IMR-90 (cell line): Measurements from ENCODE around the gene TMEM72. TPM values are rescaled to one million over a fixed set of nuclear protein-coding genes. Genes with fewer than 3 reads are reported as not detected.

ENCODE experiments used
- ATAC-seq: fragments of 200-7000 bp; cut with Tn5 transposase; 2 replicates; pipeline ENCODE4 v1.9.1; 2020; ENCODE audit warnings: low read depth, mild to moderate bottlenecking, moderate library complexity
- BruUV-seq: library from RNA; stranded (reverse); fragments of 400-500 nt; replicated peaks from 2 replicates; lab custom pipeline; 2021; lab: Mats Ljungman, UMichigan
- CTCF ChIA-PET: fragments of 300-600 bp; formaldehyde crosslinking; extraction: SDS; loops from one replicate; lab custom pipeline; 2021; ENCODE audit warnings: antibody characterized with exemption; lab: Yijun Ruan, JAX
- POLR2A ChIA-PET: fragments of 300-600 bp; sonication (Branson Sonifier 250); formaldehyde crosslinking; loops from one replicate; lab custom pipeline; 2022; ENCODE audit warnings: antibody characterized with exemption; ENCODE audit not compliant: unreplicated experiment; lab: Charles Lee
- DNase-seq: peaks from one replicate; pipeline ENCODE4 v3.0.0; 2013
- H2AFZ ChIP-seq: replicated peaks from 2 replicates; pipeline ENCODE3; 2013; ENCODE audit warnings: low read length, mild to moderate bottlenecking; ENCODE audit not compliant: poor library complexity
- H2AK5ac ChIP-seq: 2 replicates; pipeline ENCODE4 v1.6.1; 2013; ENCODE audit warnings: low read depth, low read length, inconsistent platforms
- H2AK9ac ChIP-seq: replicated peaks from 2 replicates; pipeline ENCODE3; 2013; ENCODE audit warnings: mild to moderate bottlenecking, low read depth, low read length, moderate library complexity; ENCODE audit not compliant: poor library complexity
- H2BK120ac ChIP-seq: 2 replicates; pipeline ENCODE4 v1.6.1; 2013; ENCODE audit warnings: low read depth, low read length, inconsistent platforms
- H2BK15ac ChIP-seq: 3 replicates; pipeline ENCODE4 v1.6.1; 2013; ENCODE audit warnings: low read depth, low read length, inconsistent platforms
- H2BK20ac ChIP-seq: 2 replicates; pipeline ENCODE4 v1.6.1; 2013; ENCODE audit warnings: low read depth, mild to moderate bottlenecking, inconsistent platforms, low read length, moderate library complexity
- H2BK5ac ChIP-seq: 2 replicates; pipeline ENCODE4 v1.6.1; 2013; ENCODE audit warnings: mild to moderate bottlenecking, low read depth, low read length, inconsistent platforms; ENCODE audit not compliant: poor library complexity, severe bottlenecking
- H3K14ac ChIP-seq: replicated peaks from 2 replicates; pipeline ENCODE4 v1.6.1; 2013; ENCODE audit warnings: low read depth, low read length, inconsistent platforms
- H3K18ac ChIP-seq: 2 replicates; pipeline ENCODE4 v1.6.1; 2013; ENCODE audit warnings: low read depth, low read length, control low read depth
- H3K23ac ChIP-seq: 2 replicates; pipeline ENCODE4 v1.6.1; 2013; ENCODE audit warnings: low read depth, low read length, inconsistent platforms
- H3K27ac ChIP-seq: 2 replicates; pipeline ENCODE4 v1.5.1; 2013; ENCODE audit warnings: mild to moderate bottlenecking, control low read depth, low read length; ENCODE audit not compliant: insufficient read depth
- H3K27me3 ChIP-seq: 2 replicates; pipeline ENCODE4 v1.6.1; 2013; ENCODE audit warnings: low read length; ENCODE audit not compliant: control insufficient read depth, insufficient read depth
- H3K36me3 ChIP-seq: 2 replicates; pipeline ENCODE4 v1.6.1; 2013; ENCODE audit warnings: low read length, mixed read lengths; ENCODE audit not compliant: control insufficient read depth, insufficient read depth
- H3K4ac ChIP-seq: 2 replicates; pipeline ENCODE4 v1.6.1; 2013; ENCODE audit warnings: low read depth, low read length, inconsistent platforms
- H3K4me1 ChIP-seq: 2 replicates; pipeline ENCODE4 v1.6.1; 2013; ENCODE audit warnings: low read length, mixed read lengths; ENCODE audit not compliant: control insufficient read depth, insufficient read depth
- H3K4me2 ChIP-seq: 2 replicates; pipeline ENCODE4 v1.6.1; 2013; ENCODE audit warnings: low read depth, mild to moderate bottlenecking, control low read depth, low read length, moderate library complexity
- H3K4me3 ChIP-seq: 2 replicates; pipeline ENCODE4 v1.5.1; 2013; ENCODE audit warnings: low read depth, mild to moderate bottlenecking, control low read depth, low read length, moderate library complexity; ENCODE audit not compliant: insufficient read depth
- H3K56ac ChIP-seq: 2 replicates; pipeline ENCODE4 v1.6.1; 2013; ENCODE audit warnings: low read length, inconsistent platforms; ENCODE audit not compliant: insufficient read depth; ENCODE audit errors: extremely low read depth
- H3K79me1 ChIP-seq, 2 experiments: 2 replicates each; pipeline ENCODE4 v1.6.1; 2013; ENCODE audit warnings: low read length in 2 of 2, inconsistent platforms in 1 of 2, low read depth in 1 of 2
- H3K9ac ChIP-seq: 2 replicates; pipeline ENCODE4 v1.6.1; 2013; ENCODE audit warnings: low read depth, low read length, control low read depth
- H3K9me1 ChIP-seq: 2 replicates; pipeline ENCODE4 v1.6.1; 2013; ENCODE audit warnings: low read length, inconsistent platforms; ENCODE audit not compliant: insufficient read depth
- H3K9me3 ChIP-seq: 2 replicates; pipeline ENCODE4 v1.6.1; 2013; ENCODE audit warnings: low read length; ENCODE audit not compliant: control insufficient read depth, insufficient read depth
- H4K20me1 ChIP-seq: 2 replicates; pipeline ENCODE4 v1.6.1; 2013; ENCODE audit warnings: low read length, inconsistent platforms; ENCODE audit not compliant: insufficient read depth
- H4K5ac ChIP-seq: 2 replicates; pipeline ENCODE4 v1.6.1; 2013; ENCODE audit warnings: mild to moderate bottlenecking, low read depth, low read length, control low read depth
- H4K8ac ChIP-seq, 2 experiments: 2 replicates each; pipeline ENCODE4 v1.6.1; 2013; ENCODE audit warnings: low read depth in 2 of 2, low read length in 2 of 2, control low read depth in 1 of 2, inconsistent platforms in 1 of 2
- H4K91ac ChIP-seq: 2 replicates; pipeline ENCODE4 v1.6.1; 2013; ENCODE audit warnings: low read depth, low read length, inconsistent platforms; ENCODE audit not compliant: insufficient read depth
- FOS ChIP-seq: fragments of 150-350 bp; IDR thresholded peaks from 2 replicates; pipeline ENCODE4 v1.6.1; 2016; ENCODE audit warnings: low read depth, low read length
- MAZ ChIP-seq: IDR thresholded peaks from 2 replicates; pipeline ENCODE4 v1.6.1; 2012; ENCODE audit warnings: low read depth, mild to moderate bottlenecking, low read length, improper control_type of control experiment, moderate library complexity, borderline replicate concordance
- MXI1 ChIP-seq: IDR thresholded peaks from 2 replicates; pipeline ENCODE4 v1.6.1; 2012; ENCODE audit warnings: low read depth, mild to moderate bottlenecking, low read length, moderate library complexity, borderline replicate concordance
- POLR2A ChIP-seq: IDR thresholded peaks from 2 replicates; pipeline ENCODE4 v1.6.1; 2012; ENCODE audit warnings: mild to moderate bottlenecking, low read depth, low read length
- RAD21 ChIP-seq: IDR thresholded peaks from 2 replicates; pipeline ENCODE4 v1.6.1; 2012; ENCODE audit warnings: low read length, improper control_type of control experiment
- RCOR1 ChIP-seq: IDR thresholded peaks from 2 replicates; pipeline ENCODE4 v1.6.1; 2012; ENCODE audit warnings: mild to moderate bottlenecking, low read length, improper control_type of control experiment; ENCODE audit not compliant: insufficient replicate concordance
- SMC3 ChIP-seq: fragments of 150-350 bp; IDR thresholded peaks from 2 replicates; pipeline ENCODE4 v1.6.1; 2016; ENCODE audit warnings: low read depth, mild to moderate bottlenecking, antibody characterized with exemption, low read length, moderate library complexity
- USF2 ChIP-seq: fragments of 150-350 bp; IDR thresholded peaks from 2 replicates; pipeline ENCODE4 v1.6.1; 2017; ENCODE audit warnings: mild to moderate bottlenecking, antibody characterized with exemption, low read length, low read depth
- WGBS, 2 experiments: methylation state at CpG; one replicate each; pipeline versions ENCODE4 v1.1.5 to v1.1.7; 2013; ENCODE audit warnings: missing lambda C conversion rate in 2 of 2; ENCODE audit not compliant: insufficient read length in 1 of 2; ENCODE audit errors: extremely low coverage in 2 of 2; 5-methylcytosine and 5-hydroxymethylcytosine counted together
- dilution Hi-C: fragments of 300-500 bp; cut with HindIII; formaldehyde crosslinking; loops from one replicate; pipeline ENCODE4 v1.14.3; 2018; ENCODE audit warnings: low sequenced_read_pairs; ENCODE audit not compliant: unreplicated experiment
- in situ Hi-C: fragments of 300-500 bp; cut with MboI; formaldehyde crosslinking; loops from 3 replicates; pipeline ENCODE4 v1.14.3; 2019; ENCODE audit warnings: low sequenced_read_pairs, inconsistent platforms, mixed read lengths
- intact Hi-C: fragments of 100-400 bp; cut with micrococcal nuclease; formaldehyde crosslinking; loops from 2 replicates; pipeline ENCODE4 v1.10.0; 2022
- polyA plus RNA-seq, 3 experiments: library from polyadenylated mRNA; depleted of rRNA; stranded (reverse); fragments of >200 nt; gene quantifications; 2 replicates each; pipeline ENCODE4 v1.2.3, GENCODE V29; 2012; ENCODE audit warnings: low replicate concordance in 1 of 3
- total RNA-seq: library from RNA; depleted of rRNA; stranded (reverse); fragments of >200 nt; gene quantifications from 2 replicates; pipeline ENCODE4 v1.2.3, GENCODE V29; 2012

The TMEM72 gene
- total and polyA plus RNA-seq, 2 of the 4 experiments (the other 2 are of a cell fraction), result not detected

- Histone ChIP-seq H3K23ac (no peak overlapping the region), H3K27ac (no peak overlapping the region), H3K14ac (no peak overlapping the region), H3K9me1 (peaks cover 6% of the 10 kb centered on the region), H3K4ac (no peak overlapping the region), H2AFZ (no peak overlapping the region), H3K9me3 (peaks cover 1% of the 10 kb centered on the region; the same call in 1 of the 2 replicates), H3K56ac (no peak overlapping the region), H4K8ac (no peak overlapping the region), H2BK120ac (no peak overlapping the region), H2BK15ac (no peak overlapping the region), H4K20me1 (no peaks in the 10 kb centered on the region), H3K4me2 (no peak overlapping the region), H2AK5ac (no peak overlapping the region), H4K5ac (no peak overlapping the region), H3K4me3 (no peak overlapping the region), H3K27me3 (no peaks in the 10 kb centered on the region), H2AK9ac (no peak overlapping the region), H3K18ac (no peak overlapping the region), H2BK5ac (no peak overlapping the region), H2BK20ac (no peak overlapping the region), H3K79me1 (no peaks in the 10 kb centered on the region), H3K4me1 (peaks cover 9% of the 10 kb centered on the region), H3K36me3 (no peaks in the 10 kb centered on the region), H3K9ac (no peak overlapping the region), H4K91ac (no peak overlapping the region)
- DNase-seq (no peak), ATAC-seq (no peak)
- CTCF ChIA-PET, result no interaction called here
- intact Hi-C loops, result no loop called here
- 84% methylated on average over 3 of the region's 5 CpGs; no CpG with 5 or more reads in 1 of the 2 experiments for WGBS, 2 experiments
- TF ChIP-seq MXI1 (no peak), FOS (no peak), SMC3 (no peak), MAZ (no peak), RCOR1 (no peak), USF2 (no peak), POLR2A (no peak), RAD21 (no peak)
- BruUV-seq, result no TSS peak
- in situ Hi-C loops, result no loop called here
- dilution Hi-C loops, result no loop called here
- POLR2A ChIA-PET, result interaction anchor here (0.5 kb wide), 1 partner anchor 1429 kb away, joined by 3 read pairs; no protein-coding TSS in a partner anchor
These were observed 38.1 kb downstream of the TMEM72 start for GRCh38 chr10:44949127-44949802.
